ENCODE data around the gene CHST8. TPM values are rescaled to one million over a fixed set of nuclear protein-coding genes. Genes with fewer than 3 reads are reported as not detected.

Gene CHST8
- total RNA-seq, 1 donor = not detected

GRCh38 chr19:33641956-33642498 lies 20.3 kb downstream of the CHST8 start:
- Histone ChIP-seq H3K36me3 (ENCODE audit: insufficient read depth, low read length) (no peaks in the 10 kb centered on the region), H3K4me3 (ENCODE audit: insufficient read depth, low read length) (no peak overlapping the region), H3K4me2 (ENCODE audit: insufficient read depth, low read length) (no peak overlapping the region), H3K27me3 (ENCODE audit: insufficient read depth, low read length) (no peaks in the 10 kb centered on the region), H3K27ac (ENCODE audit: low read depth, low read length) (no peak overlapping the region), H4K20me1 (ENCODE audit: insufficient read depth, low read length) (no peaks in the 10 kb centered on the region), H3K79me2 (ENCODE audit: insufficient read depth, low read length) (no peaks in the 10 kb centered on the region), H3K4me1 (ENCODE audit: insufficient read depth, low read length) (no peaks in the 10 kb centered on the region), H3K9me3 (ENCODE audit: low read depth, low read length) (no peaks in the 10 kb centered on the region), H2AFZ (ENCODE audit: low read length) (no peak overlapping the region)
- TF ChIP-seq CTCF (IDR thresholded peaks at IDR 0.05; ENCODE audit: extremely low read depth, low read depth, low read length) = no peak
- no peak for DNase-seq (ENCODE audit: insufficient read length, low spot score, missing footprints)

GRCh38 chr19:33644284-33644836 lies 22.6 kb downstream of the CHST8 start:
- Histone ChIP-seq H3K36me3 (ENCODE audit: insufficient read depth, low read length) (no peaks in the 10 kb centered on the region), H3K4me2 (ENCODE audit: insufficient read depth, low read length) (no peak overlapping the region), H2AFZ (ENCODE audit: low read length) (no peak overlapping the region), H3K9me3 (ENCODE audit: low read depth, low read length) (no peaks in the 10 kb centered on the region), H3K4me3 (ENCODE audit: insufficient read depth, low read length) (no peak overlapping the region), H3K27me3 (ENCODE audit: insufficient read depth, low read length) (no peaks in the 10 kb centered on the region), H3K27ac (ENCODE audit: low read depth, low read length) (no peak overlapping the region), H3K4me1 (ENCODE audit: insufficient read depth, low read length) (no peaks in the 10 kb centered on the region), H4K20me1 (ENCODE audit: insufficient read depth, low read length) (no peaks in the 10 kb centered on the region), H3K79me2 (ENCODE audit: insufficient read depth, low read length) (no peaks in the 10 kb centered on the region)
- no peak for DNase-seq (ENCODE audit: insufficient read length, low spot score, missing footprints)
- no peak for TF ChIP-seq CTCF (IDR thresholded peaks at IDR 0.05; ENCODE audit: extremely low read depth, low read depth, low read length)

- H3K9me3 ChIP-seq (ENCODE audit: low read depth, low read length) = no peaks in the 10 kb centered on the region
- H2AFZ ChIP-seq (ENCODE audit: low read length) = no peak overlapping the region
- TF ChIP-seq CTCF (IDR thresholded peaks at IDR 0.05; ENCODE audit: extremely low read depth, low read depth, low read length) = no peak
Measured at GRCh38 chr19:33646306-33646705, 24.6 kb downstream of the CHST8 start.

GRCh38 chr19:33647146-33647545 lies 25.4 kb downstream of the CHST8 start:
- Histone ChIP-seq H3K27me3 (ENCODE audit: insufficient read depth, low read length) (no peaks in the 10 kb centered on the region), H3K79me2 (ENCODE audit: insufficient read depth, low read length) (no peaks in the 10 kb centered on the region), H3K36me3 (ENCODE audit: insufficient read depth, low read length) (no peaks in the 10 kb centered on the region), H4K20me1 (ENCODE audit: insufficient read depth, low read length) (no peaks in the 10 kb centered on the region), H3K9me3 (ENCODE audit: low read depth, low read length) (no peaks in the 10 kb centered on the region), H2AFZ (ENCODE audit: low read length) (no peak overlapping the region), H3K4me3 (ENCODE audit: insufficient read depth, low read length) (no peak overlapping the region), H3K4me2 (ENCODE audit: insufficient read depth, low read length) (no peak overlapping the region), H3K27ac (ENCODE audit: low read depth, low read length) (no peak overlapping the region), H3K4me1 (ENCODE audit: insufficient read depth, low read length) (no peaks in the 10 kb centered on the region)
- TF ChIP-seq CTCF (IDR thresholded peaks at IDR 0.05; ENCODE audit: extremely low read depth, low read depth, low read length) = no peak
- DNase-seq (ENCODE audit: insufficient read length, low spot score, missing footprints) = no peak

More at GRCh38 chr19:33646306-33646705, 24.6 kb downstream of the CHST8 start:
- Histone ChIP-seq H3K27ac (ENCODE audit: low read depth, low read length) (no peak overlapping the region), H3K4me1 (ENCODE audit: insufficient read depth, low read length) (no peaks in the 10 kb centered on the region), H3K36me3 (ENCODE audit: insufficient read depth, low read length) (no peaks in the 10 kb centered on the region), H3K27me3 (ENCODE audit: insufficient read depth, low read length) (no peaks in the 10 kb centered on the region), H3K4me3 (ENCODE audit: insufficient read depth, low read length) (no peak overlapping the region), H3K79me2 (ENCODE audit: insufficient read depth, low read length) (no peaks in the 10 kb centered on the region), H3K4me2 (ENCODE audit: insufficient read depth, low read length) (no peak overlapping the region), H4K20me1 (ENCODE audit: insufficient read depth, low read length) (no peaks in the 10 kb centered on the region)
- no peak for DNase-seq (ENCODE audit: insufficient read length, low spot score, missing footprints)

Data from osteoblast (primary cell).